ENCODE measurements around the gene TBL1X. TPM values are rescaled to one million over a fixed set of nuclear protein-coding genes. Genes with fewer than 3 reads are reported as not detected.
A peak's percentile ranks its signal among the peaks of the same experiment; 100 is the strongest.

The TBL1X gene
- total RNA-seq, 1 donor from 2014 or later = 21.4 TPM

- TF ChIP-seq CTCF (IDR thresholded peaks at IDR 0.05) = no peak
- no peaks in the 10 kb centered on the region for H3K27me3 Mint-ChIP-seq (ENCODE audit: low read depth)
- peaks cover 21% of the 10 kb centered on the region for H3K9me3 Mint-ChIP-seq (ENCODE audit: low read depth)
- peak; percentile 59 for DNase-seq (ENCODE audit: low spot score)
- no peak overlapping the region for H3K27ac Mint-ChIP-seq (ENCODE audit: unreplicated experiment)
- H3K36me3 Mint-ChIP-seq (ENCODE audit: low read depth) = peaks cover 19% of the 10 kb centered on the region
- H3K4me1 Mint-ChIP-seq (ENCODE audit: low read depth) = peaks cover 6% of the 10 kb centered on the region
- no peak overlapping the region for H3K4me3 Mint-ChIP-seq (ENCODE audit: unreplicated experiment)
Observed at GRCh38 chrX:9698576-9698975, 233.7 kb downstream of the TBL1X start.

GRCh38 chrX:9700555-9700954, 235.7 kb downstream of the TBL1X start:
- TF ChIP-seq CTCF (IDR thresholded peaks at IDR 0.05) = no peak
- Mint-ChIP-seq H3K9me3 (ENCODE audit: low read depth) (peaks cover 30% of the 10 kb centered on the region), H3K4me3 (ENCODE audit: unreplicated experiment) (no peak overlapping the region), H3K27me3 (ENCODE audit: low read depth) (no peaks in the 10 kb centered on the region), H3K4me1 (ENCODE audit: low read depth) (peaks cover 6% of the 10 kb centered on the region), H3K27ac (ENCODE audit: unreplicated experiment) (no peak overlapping the region), H3K36me3 (ENCODE audit: low read depth) (peaks cover 20% of the 10 kb centered on the region)
- peak; percentile 57 for DNase-seq (ENCODE audit: low spot score)

- TF ChIP-seq CTCF (IDR thresholded peaks at IDR 0.05) = no peak
- no peak overlapping the region for H3K4me3 Mint-ChIP-seq (ENCODE audit: unreplicated experiment)
- peaks cover 24% of the 10 kb centered on the region for H3K9me3 Mint-ChIP-seq (ENCODE audit: low read depth)
- DNase-seq (ENCODE audit: low spot score) = peak; percentile 27
- no peaks in the 10 kb centered on the region for H3K27me3 Mint-ChIP-seq (ENCODE audit: low read depth)
- peaks cover 20% of the 10 kb centered on the region for H3K36me3 Mint-ChIP-seq (ENCODE audit: low read depth)
- H3K4me1 Mint-ChIP-seq (ENCODE audit: low read depth) = no peaks in the 10 kb centered on the region
- no peak overlapping the region for H3K27ac Mint-ChIP-seq (ENCODE audit: unreplicated experiment)
Observed at GRCh38 chrX:9701790-9702189, 236.9 kb downstream of the TBL1X start.

GRCh38 chrX:9703406-9703805, 238.5 kb downstream of the TBL1X start:
- Mint-ChIP-seq H3K27ac (ENCODE audit: unreplicated experiment) (no peak overlapping the region), H3K4me3 (ENCODE audit: unreplicated experiment) (no peak overlapping the region), H3K9me3 (ENCODE audit: low read depth) (peaks cover 24% of the 10 kb centered on the region), H3K36me3 (ENCODE audit: low read depth) (peaks cover 20% of the 10 kb centered on the region), H3K4me1 (ENCODE audit: low read depth) (no peaks in the 10 kb centered on the region), H3K27me3 (ENCODE audit: low read depth) (no peaks in the 10 kb centered on the region)
- no peak for TF ChIP-seq CTCF (IDR thresholded peaks at IDR 0.05)
- DNase-seq (ENCODE audit: low spot score) = no peak

- no peak for TF ChIP-seq CTCF (IDR thresholded peaks at IDR 0.05)
- Mint-ChIP-seq H3K4me1 (ENCODE audit: low read depth) (peaks cover 5% of the 10 kb centered on the region), H3K36me3 (ENCODE audit: low read depth) (peaks cover 20% of the 10 kb centered on the region), H3K27me3 (ENCODE audit: low read depth) (no peaks in the 10 kb centered on the region), H3K9me3 (ENCODE audit: low read depth) (peaks cover 20% of the 10 kb centered on the region), H3K27ac (ENCODE audit: unreplicated experiment) (no peak overlapping the region), H3K4me3 (ENCODE audit: unreplicated experiment) (no peak overlapping the region)
- peak; percentile 68 for DNase-seq (ENCODE audit: low spot score)
Observed at GRCh38 chrX:9704876-9705465, 240.1 kb downstream of the TBL1X start.

All from chondrocyte (in vitro differentiated cells).